ENCODE results near the gene TMEM131L. TPM values are rescaled to one million over a fixed set of nuclear protein-coding genes. Genes with fewer than 3 reads are reported as not detected.

The TMEM131L gene
- total RNA-seq, 2 experiments from 2014 or later, result 28.3 to 30.9 TPM

DNA sequence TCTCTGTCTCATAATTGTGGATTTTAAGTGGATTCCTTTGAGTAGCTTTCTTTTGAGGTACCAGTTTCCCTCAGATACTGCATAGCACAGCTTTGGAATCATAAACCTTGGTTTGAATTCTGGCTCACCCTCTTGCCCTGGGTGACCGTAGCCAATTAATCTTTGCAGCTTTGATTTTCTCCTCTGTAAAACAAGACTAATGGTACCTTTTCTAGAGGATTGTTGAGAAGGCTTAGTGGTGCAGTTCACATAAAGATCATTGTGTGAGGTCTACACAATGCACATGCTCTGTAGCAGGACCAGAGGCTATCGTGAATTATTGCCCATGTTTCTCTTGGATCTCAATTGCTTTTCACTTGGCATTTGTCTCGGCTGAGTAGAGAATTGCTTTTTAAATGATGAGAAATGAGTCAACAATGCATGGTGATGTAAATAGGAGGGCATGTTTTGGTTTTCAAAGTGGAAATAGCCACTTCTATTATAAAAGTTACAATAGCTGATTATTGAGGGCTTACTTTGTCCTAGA, 47.9 kb downstream of the TMEM131L start:
- ChIA-PET CTCF (interaction anchor here (0.7 to 1.0 kb wide), 3 partner anchors 18 to 47 kb away, joined by 3 read pairs; no protein-coding TSS in a partner anchor), POLR2A (no interaction called here)

GRCh38 chr4:153514688-153515426, 48.7 kb downstream of the TMEM131L start:
- ChIA-PET CTCF (interaction anchor here (0.6 to 1.7 kb wide), 4 partner anchors 16 to 77 kb away, joined by 3 to 5 read pairs (median 3); no protein-coding TSS in a partner anchor), POLR2A (no interaction called here)

GRCh38 chr4:153517159-153517558, 51.0 kb downstream of the TMEM131L start:
- ChIA-PET CTCF (interaction anchor here (1.2 kb wide), 1 partner anchor 52 kb away, joined by 3 read pairs; the partner anchor contains the start of gene TMEM131L), POLR2A (no interaction called here)

GRCh38 chr4:153518001-153518400, 51.8 kb downstream of the TMEM131L start:
- ChIA-PET POLR2A (no interaction called here), CTCF (interaction anchor here (1.6 kb wide), 1 partner anchor 52 kb away, joined by 4 read pairs; the partner anchor contains the start of gene TMEM131L)

GRCh38 chr4:153518637-153519389, 52.7 kb downstream of the TMEM131L start:
- ChIA-PET POLR2A (no interaction called here), CTCF (interaction anchor here (1.6 to 1.7 kb wide), 2 partner anchors 36 to 53 kb away, joined by 4 read pairs; partner anchors contain the start of gene TMEM131L)

- CTCF ChIA-PET, result interaction anchor here (1.5 to 1.7 kb wide), 3 partner anchors 20 to 54 kb away, joined by 3 to 4 read pairs (median 4); partner anchors contain the start of gene TMEM131L
- POLR2A ChIA-PET, result no interaction called here
These were observed 53.5 kb downstream of the TMEM131L start for GRCh38 chr4:153519687-153520086.

DNA sequence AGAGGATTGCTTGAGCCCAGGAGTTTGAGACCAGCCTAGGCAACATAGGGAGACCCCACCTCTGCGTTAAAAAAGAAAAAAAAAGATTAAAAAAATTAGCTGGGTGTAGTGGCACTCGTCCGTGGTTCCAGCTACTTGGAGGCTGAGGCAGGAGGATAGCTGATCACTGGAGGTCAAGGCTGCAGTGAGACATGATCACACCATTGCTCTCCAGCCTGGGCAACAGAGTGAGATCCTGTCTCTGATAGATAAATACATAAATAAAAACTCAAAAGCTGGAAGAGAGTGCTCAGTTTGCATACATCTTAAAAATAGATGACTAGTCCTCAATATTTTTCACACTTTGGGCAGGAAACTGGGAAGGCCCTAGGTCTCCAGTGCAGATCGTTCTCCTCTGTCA, 54.1 kb downstream of the TMEM131L start:
- POLR2A ChIA-PET, result no interaction called here

GRCh38 chr4:153520801-153521329, 54.7 kb downstream of the TMEM131L start:
- ChIA-PET POLR2A (interaction anchor here (1.5 kb wide), 1 partner anchor 54 kb away, joined by 3 read pairs; no protein-coding TSS in a partner anchor), CTCF (interaction anchor here (1.2 to 1.7 kb wide), 4 partner anchors 12 to 38 kb away, joined by 3 to 4 read pairs (median 3); no protein-coding TSS in a partner anchor)

More for the DNA sequence above, 54.1 kb downstream of the TMEM131L start:
- CTCF ChIA-PET, result interaction anchor here (1.2 to 1.7 kb wide), 3 partner anchors 13 to 37 kb away, joined by 3 to 4 read pairs (median 3); no protein-coding TSS in a partner anchor

DNA sequence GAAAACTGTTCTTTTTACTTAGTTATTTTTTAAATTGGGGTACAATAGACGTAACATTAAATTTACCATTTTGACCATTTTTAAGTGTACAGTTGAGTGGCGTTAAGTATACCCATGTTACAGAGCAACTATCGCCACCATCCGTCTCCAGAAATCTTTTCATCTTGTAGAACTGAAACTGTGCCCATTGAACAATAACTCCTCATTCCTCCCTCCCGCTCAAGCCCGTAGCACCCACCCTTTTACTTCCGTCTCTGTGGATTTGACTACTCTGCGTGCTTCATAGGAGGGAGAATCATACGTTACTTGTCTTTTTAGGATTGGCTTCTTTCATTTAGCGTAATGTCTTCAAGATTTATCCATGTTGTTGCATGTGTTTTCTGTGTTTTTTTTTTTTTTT, 55.3 kb downstream of the TMEM131L start:
- CTCF ChIA-PET, result interaction anchor here (1.3 to 1.5 kb wide), 2 partner anchors 24 to 54 kb away, joined by 3 to 5 read pairs; no protein-coding TSS in a partner anchor
- POLR2A ChIA-PET, result interaction anchor here (1.5 kb wide), 1 partner anchor 55 kb away, joined by 3 read pairs; no protein-coding TSS in a partner anchor

GRCh38 chr4:153521999-153522801, 56.0 kb downstream of the TMEM131L start:
- ChIA-PET CTCF (interaction anchor here (0.7 to 1.5 kb wide), 5 partner anchors 14 to 366 kb away, joined by 3 to 5 read pairs (median 3); no protein-coding TSS in a partner anchor), POLR2A (interaction anchor here (0.5 to 1.5 kb wide), 3 partner anchors 17 to 56 kb away, joined by 3 to 6 read pairs (median 3); no protein-coding TSS in a partner anchor)

DNA sequence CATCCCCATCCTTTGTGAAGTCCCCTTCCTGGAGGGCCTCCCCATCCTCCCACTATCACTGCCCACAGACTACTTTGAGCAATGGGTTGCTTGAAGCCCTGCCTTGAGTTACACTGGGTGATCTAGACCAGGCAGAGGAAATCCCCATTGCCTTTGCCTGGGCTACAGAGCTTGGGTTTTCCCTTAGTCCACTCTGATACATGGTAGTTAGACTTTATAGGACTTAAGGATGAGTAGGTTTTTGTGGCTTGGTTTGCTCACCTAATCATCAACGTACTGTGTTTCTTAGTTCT, 56.6 kb downstream of the TMEM131L start:
- POLR2A ChIA-PET, result interaction anchor here (0.8 kb wide), 1 partner anchor 25 kb away, joined by 3 read pairs; no protein-coding TSS in a partner anchor
- CTCF ChIA-PET, result interaction anchor here (1.2 to 1.4 kb wide), 3 partner anchors 13 to 55 kb away, joined by 3 to 5 read pairs (median 4); no protein-coding TSS in a partner anchor

GRCh38 chr4:153523164-153523796, 57.1 kb downstream of the TMEM131L start:
- ChIA-PET CTCF (interaction anchor here (1.2 to 1.4 kb wide), 2 partner anchors 13 to 29 kb away, joined by 3 to 4 read pairs; no protein-coding TSS in a partner anchor), POLR2A (no interaction called here)

DNA sequence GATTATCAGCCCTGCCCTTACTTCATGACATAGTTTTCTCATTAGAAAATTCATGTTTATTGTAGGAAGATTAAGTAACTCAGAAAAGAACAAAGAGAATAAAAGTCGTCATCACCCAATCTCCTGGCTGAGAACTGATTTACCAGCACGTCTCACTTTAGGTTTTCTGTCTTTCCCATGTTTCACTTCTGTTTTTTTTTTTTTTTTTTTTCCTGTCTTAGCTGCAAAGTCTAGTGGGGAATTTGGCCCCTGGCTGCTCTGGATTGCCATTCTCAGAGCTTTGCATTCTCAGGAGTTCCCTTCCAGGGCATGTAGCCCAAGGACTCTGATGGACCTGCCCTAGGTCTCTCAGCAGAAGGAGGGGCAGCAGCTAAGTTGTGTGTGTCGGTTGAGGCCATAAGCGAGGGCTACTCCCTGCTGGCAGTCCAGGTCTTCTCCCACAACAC, 57.8 kb downstream of the TMEM131L start:
- ChIA-PET POLR2A (interaction anchor here (0.6 kb wide), 1 partner anchor 22 kb away, joined by 8 read pairs; no protein-coding TSS in a partner anchor), CTCF (interaction anchor here (0.9 to 1.5 kb wide), 2 partner anchors 46 to 56 kb away, joined by 3 read pairs; no protein-coding TSS in a partner anchor)

GRCh38 chr4:153524682-153525081, 58.5 kb downstream of the TMEM131L start:
- CTCF ChIA-PET, result interaction anchor here (0.9 to 1.5 kb wide), 2 partner anchors 45 to 57 kb away, joined by 3 read pairs; no protein-coding TSS in a partner anchor
- POLR2A ChIA-PET, result no interaction called here

DNA sequence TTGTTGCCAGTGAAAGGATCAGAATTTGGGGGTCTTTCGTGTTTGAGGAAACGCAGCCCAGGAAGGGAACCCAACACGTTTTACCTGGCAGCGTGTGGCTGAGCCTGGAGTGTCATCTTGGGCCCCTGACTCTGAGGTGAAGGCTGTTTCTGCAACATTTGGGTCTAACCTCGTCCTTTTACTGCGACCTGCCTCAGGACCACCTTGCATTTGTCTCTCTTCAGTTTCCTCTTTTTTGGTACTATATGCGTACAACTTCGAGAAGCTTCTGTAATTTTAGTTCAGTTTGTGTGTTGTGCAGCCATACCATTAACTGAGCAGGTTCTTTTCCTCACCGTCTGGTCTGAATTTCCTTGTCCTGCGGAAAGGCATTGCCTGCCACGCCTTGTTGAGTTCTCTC, 61.5 kb downstream of the TMEM131L start:
- CTCF ChIA-PET, result interaction anchor here (0.5 to 1.4 kb wide), 4 partner anchors 13 to 59 kb away, joined by 3 to 5 read pairs (median 3); no protein-coding TSS in a partner anchor

DNA sequence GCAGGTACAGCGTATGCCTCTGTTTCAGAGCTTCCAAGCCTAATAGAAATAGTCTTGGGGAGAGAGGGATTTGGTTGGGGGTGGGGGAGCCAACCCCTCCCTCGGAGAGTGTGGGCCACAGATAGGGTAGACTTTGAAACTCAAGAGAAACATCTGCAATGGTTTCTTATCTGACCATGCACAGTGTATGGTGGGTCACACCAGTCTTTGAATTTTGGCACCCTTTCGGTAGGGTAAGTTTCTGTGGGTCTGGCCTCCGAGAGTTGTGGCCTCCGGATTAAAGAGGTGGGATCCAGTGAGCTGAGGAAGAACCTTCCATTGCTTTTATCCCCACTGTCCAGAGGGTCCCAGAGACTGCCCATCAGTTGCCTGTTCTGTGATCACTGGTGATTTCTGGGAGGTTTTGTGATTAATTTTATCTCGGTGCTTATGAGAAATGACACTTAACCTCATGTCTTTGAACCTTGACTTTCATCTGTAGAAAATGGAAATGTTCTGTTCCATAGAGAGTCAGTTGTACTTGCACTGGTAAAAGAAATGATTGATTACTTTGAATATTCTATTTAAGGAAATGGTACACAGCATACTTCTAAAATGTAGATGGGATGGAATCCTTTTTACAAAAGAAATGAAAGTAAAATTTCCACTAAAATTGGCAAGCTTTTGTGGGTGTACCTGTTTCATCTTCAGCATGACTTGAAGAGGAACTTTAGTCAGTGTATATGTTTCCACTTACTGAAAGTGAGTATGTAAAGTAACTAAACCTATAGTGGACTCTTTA, 62.7 kb downstream of the TMEM131L start:
- POLR2A ChIA-PET, result no interaction called here
- CTCF ChIA-PET, result interaction anchor here (1.0 to 1.4 kb wide), 2 partner anchors 12 to 63 kb away, joined by 3 read pairs; no protein-coding TSS in a partner anchor

More for the DNA sequence above, 61.5 kb downstream of the TMEM131L start:
- POLR2A ChIA-PET, result no interaction called here

- ChIA-PET CTCF (interaction anchor here (1.0 to 1.3 kb wide), 2 partner anchors 45 to 64 kb away, joined by 3 to 7 read pairs; no protein-coding TSS in a partner anchor), POLR2A (no interaction called here)
These were observed 63.5 kb downstream of the TMEM131L start for GRCh38 chr4:153529646-153530045.

All from activated CD8-positive, alpha-beta memory T cell treated with anti-CD3 and anti-CD28 coated beads for 36 hours (primary cell).